Muscle of back (tissue), 11 donors: ENCODE data around the gene SYNPO2L. TPM values are rescaled to one million over a fixed set of nuclear protein-coding genes. Genes with fewer than 3 reads are reported as not detected.
"Not testable (repeated sequence)": the region's sequence is repeated elsewhere in the genome, so short reads cannot be mapped to it uniquely, and the experiment has no call there.

Experiments
- DNase-seq, 3 donors: peaks; one replicate each; pipeline versions ENCODE4 v3.0.0 to v3.0.0-alpha.2; 2013
- polyA plus RNA-seq, 10 donors: library from polyadenylated mRNA; unstranded; fragments of 120-200 nt; gene quantifications; one replicate each; pipeline ENCODE4 v1.2.1, GENCODE V29; 2013; ENCODE audit not compliant: insufficient read length in 10 of 10

The SYNPO2L gene
- polyA plus RNA-seq, 10 donors = 90.0 to 271 (median 190) TPM

DNA sequence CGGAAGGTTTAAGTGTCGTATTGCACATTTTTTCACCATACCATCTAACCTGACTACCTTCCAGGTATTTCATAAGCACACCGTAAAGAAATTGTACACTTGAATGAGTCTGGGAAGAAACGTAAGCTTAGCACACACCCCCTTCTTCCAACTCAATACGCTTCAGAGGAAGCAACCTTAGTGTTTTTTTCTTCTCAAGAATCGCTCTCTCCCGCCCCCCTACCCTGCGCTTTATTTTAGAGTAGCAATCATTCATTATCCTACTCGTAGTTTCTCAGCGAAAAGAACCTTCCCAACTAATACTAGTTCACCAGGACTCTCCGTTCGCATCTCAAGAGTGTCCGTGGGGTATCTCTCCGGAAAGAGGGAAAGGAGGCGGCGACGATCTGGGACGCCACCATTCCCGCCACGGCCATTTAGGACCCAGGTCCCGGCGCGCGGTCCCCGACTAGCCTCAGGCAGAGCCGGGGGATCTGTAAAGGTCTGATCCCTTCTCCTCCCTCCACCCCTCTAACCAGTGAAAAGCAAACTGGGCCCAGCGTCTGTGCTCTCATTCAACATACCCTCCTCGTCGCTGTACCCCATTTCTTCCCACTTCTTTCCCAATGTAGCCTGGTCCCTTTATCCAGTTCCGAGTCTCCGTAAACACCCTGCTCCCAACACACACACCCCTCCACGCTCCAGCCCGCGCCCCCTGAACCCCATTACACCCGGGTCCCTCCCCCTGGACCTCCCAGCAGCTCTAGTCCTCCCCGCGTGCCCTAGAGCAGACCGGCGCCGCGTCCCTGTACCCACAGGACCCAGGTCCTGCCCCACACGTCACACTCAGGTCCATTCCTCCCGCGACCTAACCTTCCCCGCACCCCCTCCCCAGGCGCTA, 30.6 kb downstream of the SYNPO2L start:
- peak in 1 of 3 donors; percentile 56 for DNase-seq

DNA sequence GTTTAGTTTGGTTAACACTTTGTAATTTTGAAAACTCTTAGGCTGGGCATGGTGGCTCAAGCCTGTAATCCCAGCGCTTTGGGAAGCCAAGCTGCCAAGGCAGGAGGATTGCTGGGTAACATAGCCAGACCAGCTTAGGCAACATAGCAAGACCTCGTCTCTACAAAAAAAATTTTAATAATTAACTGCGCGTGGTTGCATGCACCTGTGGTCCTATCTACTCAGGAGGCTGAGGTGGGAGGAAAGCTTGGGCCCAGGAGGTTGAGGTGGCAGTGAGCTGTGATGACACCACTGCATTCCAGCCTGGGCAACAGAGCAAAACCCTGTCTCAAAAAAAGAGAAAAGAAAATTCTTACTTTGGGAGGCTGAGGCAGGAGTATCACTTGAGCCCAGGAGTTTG, 32.8 kb downstream of the SYNPO2L start:
- no peak for DNase-seq

DNA sequence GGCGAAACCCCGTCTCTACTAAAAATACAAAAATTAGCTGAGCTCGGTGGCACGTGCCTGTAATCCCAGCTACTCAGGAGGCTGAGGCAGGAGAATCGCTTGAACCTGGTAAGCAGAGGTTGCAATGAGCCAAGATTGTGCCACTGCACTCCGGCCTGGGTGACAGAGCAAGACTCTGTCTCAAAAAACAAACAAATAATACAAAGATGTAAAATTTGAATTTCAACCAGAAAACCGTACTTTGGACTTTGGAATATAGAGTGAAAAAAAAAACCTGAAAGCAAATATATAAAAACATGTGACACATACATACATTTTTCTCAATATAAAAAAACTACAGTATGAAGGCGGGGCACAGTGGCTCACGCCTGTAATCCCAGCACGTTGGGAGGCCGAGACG, 34.9 kb downstream of the SYNPO2L start:
- not testable (repeated sequence) for DNase-seq

GRCh38 chr10:73617143-73617542, 38.7 kb downstream of the SYNPO2L start:
- not testable (repeated sequence) for DNase-seq

DNA sequence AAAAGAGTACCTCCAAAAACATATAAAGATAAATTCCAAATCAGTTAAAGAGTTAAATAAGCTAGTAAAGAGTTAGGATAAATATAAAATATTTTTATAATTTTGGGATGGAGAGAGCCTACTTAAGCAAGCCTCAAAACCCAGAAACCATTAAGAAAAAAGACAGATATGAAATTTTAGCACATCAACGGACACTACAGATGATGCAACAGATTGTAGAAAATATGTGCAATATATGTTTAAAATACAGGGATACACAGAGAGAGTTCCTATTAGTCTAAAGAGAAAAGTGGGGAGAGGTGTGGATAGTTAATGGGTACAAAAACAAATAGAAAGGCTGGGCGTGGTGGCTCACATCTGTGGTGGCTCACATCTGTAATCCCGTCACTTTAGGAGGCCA, 41.1 kb downstream of the SYNPO2L start:
- no peak for DNase-seq

DNA sequence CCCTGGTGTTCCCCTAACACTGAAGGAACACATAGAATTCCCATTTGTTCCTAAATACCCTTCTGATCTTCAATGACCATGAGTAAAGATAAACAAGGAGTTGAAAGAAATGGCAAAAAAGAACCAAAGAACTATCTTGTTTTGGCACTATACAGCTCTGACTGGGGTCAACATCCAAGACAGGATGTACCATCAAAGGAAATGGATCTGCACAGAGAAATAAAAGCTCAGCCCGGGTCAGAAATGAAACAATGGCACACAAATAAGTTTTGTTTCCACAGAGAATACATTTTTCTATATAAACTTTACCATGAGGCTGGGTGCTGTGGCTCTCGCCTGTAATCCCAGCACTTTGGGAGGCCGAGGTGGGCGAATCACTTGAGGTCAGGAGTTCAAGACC, 46.7 kb downstream of the SYNPO2L start:
- DNase-seq = no peak

GRCh38 chr10:73601486-73601921, 54.3 kb downstream of the SYNPO2L start:
- DNase-seq = peak in 1 of 3 donors; percentile 21

DNA sequence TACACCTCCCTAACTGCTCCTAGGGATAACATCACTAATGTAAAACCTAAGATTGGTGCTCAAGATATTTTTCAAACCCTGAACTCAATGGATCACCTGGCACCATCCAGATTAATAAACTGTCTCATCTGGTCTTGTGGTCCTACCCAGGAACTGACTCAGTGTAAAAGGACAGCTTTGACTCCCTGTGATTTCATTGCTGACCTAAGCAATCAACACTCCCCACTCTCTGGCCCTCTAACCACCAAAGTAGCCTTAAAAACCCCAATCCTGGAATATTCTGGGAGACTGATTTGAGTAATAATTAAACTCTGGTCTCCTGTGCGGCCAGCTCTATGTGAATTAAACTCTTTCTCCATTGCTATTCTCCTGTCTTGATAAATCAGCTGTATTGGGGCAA, 58.5 kb downstream of the SYNPO2L start:
- no peak for DNase-seq

Other genes with a start within 250 kb of the SYNPO2L start
- 10 to 100 TPM; 53.7 to 62.5 (median 56.6) TPM for gene ANXA7, start 242.0 kb downstream of the SYNPO2L start, polyA plus RNA-seq
- 10 to 100 TPM in 9 of 10 donors, 1 to 10 TPM in 1; 8.7 to 73.2 (median 44.9) TPM for gene MSS51, start 222.5 kb downstream of the SYNPO2L start, polyA plus RNA-seq
- gene PPP3CB, start 160.0 kb downstream of the SYNPO2L start, polyA plus RNA-seq = 100 to 1,000 TPM in 9 of 10 donors, 10 to 100 TPM in 1; 98.1 to 203 (median 161) TPM
- 10 to 100 TPM in 9 of 10 donors, 1 to 10 TPM in 1; 9.7 to 28.3 (median 15.8) TPM for gene USP54, start 64.7 kb downstream of the SYNPO2L start, polyA plus RNA-seq
- gene MYOZ1, start 14.6 kb downstream of the SYNPO2L start, polyA plus RNA-seq = 100 to 1,000 TPM; 161 to 618 (median 528) TPM
- 10 to 100 TPM in 5 of 10 donors, 1 to 10 TPM in 5; 3.3 to 22.8 (median 9.9) TPM for gene AGAP5, start 42.1 kb upstream of the SYNPO2L start, polyA plus RNA-seq
- gene SEC24C, start 88.3 kb upstream of the SYNPO2L start, polyA plus RNA-seq = 10 to 100 TPM; 43.1 to 55.6 (median 48.8) TPM
- 10 to 100 TPM; 27.8 to 37.4 (median 33.1) TPM for gene CHCHD1, start 126.0 kb upstream of the SYNPO2L start, polyA plus RNA-seq
- 10 to 100 TPM; 53.3 to 85.7 (median 67.2) TPM for gene ZSWIM8, start 129.6 kb upstream of the SYNPO2L start, polyA plus RNA-seq
- 10 to 100 TPM; 13.3 to 23.4 (median 20.4) TPM for gene NDST2, start 155.6 kb upstream of the SYNPO2L start, polyA plus RNA-seq
- gene CAMK2G, start 218.5 kb upstream of the SYNPO2L start, polyA plus RNA-seq = 10 to 100 TPM; 20.6 to 33.8 (median 28.1) TPM